Heart left ventricle (tissue), 13 donors: ENCODE data around the gene KLHL4.

Experiments
- POLR2A ChIP-seq, 2 donors: fragments of 450-650 bp; IDR thresholded peaks; one replicate each; pipeline ENCODE4 v1.6.1; 2017; ENCODE audit warnings: antibody characterized with exemption in 2 of 2, mild to moderate bottlenecking in 2 of 2, moderate library complexity in 2 of 2
- TF ChIP-seq, protein P1 (sequence below), 12 donors: fragments of 200-600 bp; sonication (generic) in 4 of 12; IDR thresholded peaks; one replicate each; pipeline versions ENCODE4 v1.5.0 to v1.8.0; 2018 to 2022; ENCODE audit warnings: antibody characterized with exemption in 12 of 12, mild to moderate bottlenecking in 5 of 12
- donor health status: ischemic (EF 13 %, LVEDD 7.1; RV severe dilation, severe dysfunction).
- donor health status: DM: no; HTN: yes; CAD: no.
- donor health status: DM: no; HTN: no; CAD: no.
- donor health status: ischemic (EF 25% LVEDD 6.9; RV normal size, moderate dysfunction).
- donor health status: ischemic (EF 25% LVEDD 5.7; RV mildly dilated, moderate dysfunction).
- donor health status: ischemic (EF 35%, LVEDD 5.7; RV mildly dilated, moderate dysfunction).
- donor health status: nonischemic (EF 11% LVEDD 7.7; RV severe dilation, severe dysfunction).
- donor health status: DM: yes; HTN: yes; CAD: no.
- donor health status: PGD.
- donor health status: ischemic (EF 29% LVEDD 5.4; RV normal size, mild dysfunction).
- donor health status: nonischemic (EF 23%, LVEDD 6.1; RV moderate dilation, normal function).

- TF ChIP-seq, protein P1, sequence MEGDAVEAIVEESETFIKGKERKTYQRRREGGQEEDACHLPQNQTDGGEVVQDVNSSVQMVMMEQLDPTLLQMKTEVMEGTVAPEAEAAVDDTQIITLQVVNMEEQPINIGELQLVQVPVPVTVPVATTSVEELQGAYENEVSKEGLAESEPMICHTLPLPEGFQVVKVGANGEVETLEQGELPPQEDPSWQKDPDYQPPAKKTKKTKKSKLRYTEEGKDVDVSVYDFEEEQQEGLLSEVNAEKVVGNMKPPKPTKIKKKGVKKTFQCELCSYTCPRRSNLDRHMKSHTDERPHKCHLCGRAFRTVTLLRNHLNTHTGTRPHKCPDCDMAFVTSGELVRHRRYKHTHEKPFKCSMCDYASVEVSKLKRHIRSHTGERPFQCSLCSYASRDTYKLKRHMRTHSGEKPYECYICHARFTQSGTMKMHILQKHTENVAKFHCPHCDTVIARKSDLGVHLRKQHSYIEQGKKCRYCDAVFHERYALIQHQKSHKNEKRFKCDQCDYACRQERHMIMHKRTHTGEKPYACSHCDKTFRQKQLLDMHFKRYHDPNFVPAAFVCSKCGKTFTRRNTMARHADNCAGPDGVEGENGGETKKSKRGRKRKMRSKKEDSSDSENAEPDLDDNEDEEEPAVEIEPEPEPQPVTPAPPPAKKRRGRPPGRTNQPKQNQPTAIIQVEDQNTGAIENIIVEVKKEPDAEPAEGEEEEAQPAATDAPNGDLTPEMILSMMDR (IDR thresholded peaks at IDR 0.05): no peak
- no peak for TF ChIP-seq POLR2A (IDR thresholded peaks at IDR 0.05)
Observed at GRCh38 chrX:87528487-87528886, 10.9 kb downstream of the KLHL4 start.
